HG03064 (cell line): ENCODE results near the gene ISG20.
"Not testable (repeated sequence)": the region's sequence is repeated elsewhere in the genome, so short reads cannot be mapped to it uniquely, and the experiment has no call there.

Experiments used
- ATAC-seq: cut with Tn5 transposase; IDR thresholded peaks from one replicate; pipeline ENCODE4 v1.9.1; 2021; ENCODE audit warnings: low read depth; ENCODE audit not compliant: unreplicated experiment

ISG20 gene

GRCh38 chr15:88617790-88618189 is 21.0 kb upstream of the ISG20 start:
- no peak for ATAC-seq

- no peak for ATAC-seq
Measured at GRCh38 chr15:88618686-88619085, 20.1 kb upstream of the ISG20 start.

- no peak for ATAC-seq
Measured at GRCh38 chr15:88619796-88620195, 19.0 kb upstream of the ISG20 start.

GRCh38 chr15:88620995-88621772 is 17.6 kb upstream of the ISG20 start, which contains the start of gene AEN:
AEN (plus strand) TSS chr15:88621340; CDS start chr15:88626210, 4,870 bp downstream.
- peak; percentile 94 for ATAC-seq

GRCh38 chr15:88621789-88622604 is 16.8 kb upstream of the ISG20 start:
- ATAC-seq = no peak

GRCh38 chr15:88622605-88622975 is 16.2 kb upstream of the ISG20 start:
- ATAC-seq = no peak

GRCh38 chr15:88623061-88623460 is 15.8 kb upstream of the ISG20 start:
- ATAC-seq = no peak

GRCh38 chr15:88623632-88624031 is 15.2 kb upstream of the ISG20 start:
- ATAC-seq = no peak

- no peak for ATAC-seq
Measured at GRCh38 chr15:88624156-88624970, 14.5 kb upstream of the ISG20 start.

- no peak for ATAC-seq
Measured at GRCh38 chr15:88624971-88625490, 13.8 kb upstream of the ISG20 start.

- ATAC-seq = no peak
Measured at GRCh38 chr15:88625943-88626741, 12.7 kb upstream of the ISG20 start.

GRCh38 chr15:88627463-88627862 is 11.4 kb upstream of the ISG20 start:
- no peak for ATAC-seq

- ATAC-seq = no peak
Measured at GRCh38 chr15:88628018-88628654, 10.7 kb upstream of the ISG20 start.

GRCh38 chr15:88629071-88629470 is 9.7 kb upstream of the ISG20 start:
- ATAC-seq = no peak

GRCh38 chr15:88630141-88630721 is 8.6 kb upstream of the ISG20 start:
- no peak for ATAC-seq

GRCh38 chr15:88630798-88631463 is 7.9 kb upstream of the ISG20 start:
- no peak for ATAC-seq

- no peak for ATAC-seq
Measured at GRCh38 chr15:88631464-88632028, 7.3 kb upstream of the ISG20 start.

- ATAC-seq = not testable (repeated sequence)
Measured at GRCh38 chr15:88632797-88633196, 6.0 kb upstream of the ISG20 start.
